HG02623 (cell line): Measurements from ENCODE around the gene DSCAM.

Source experiments
- ATAC-seq: cut with Tn5 transposase; IDR thresholded peaks from one replicate; pipeline ENCODE4 v1.9.1; 2021; ENCODE audit warnings: moderate library complexity; ENCODE audit not compliant: unreplicated experiment

The DSCAM gene

DNA sequence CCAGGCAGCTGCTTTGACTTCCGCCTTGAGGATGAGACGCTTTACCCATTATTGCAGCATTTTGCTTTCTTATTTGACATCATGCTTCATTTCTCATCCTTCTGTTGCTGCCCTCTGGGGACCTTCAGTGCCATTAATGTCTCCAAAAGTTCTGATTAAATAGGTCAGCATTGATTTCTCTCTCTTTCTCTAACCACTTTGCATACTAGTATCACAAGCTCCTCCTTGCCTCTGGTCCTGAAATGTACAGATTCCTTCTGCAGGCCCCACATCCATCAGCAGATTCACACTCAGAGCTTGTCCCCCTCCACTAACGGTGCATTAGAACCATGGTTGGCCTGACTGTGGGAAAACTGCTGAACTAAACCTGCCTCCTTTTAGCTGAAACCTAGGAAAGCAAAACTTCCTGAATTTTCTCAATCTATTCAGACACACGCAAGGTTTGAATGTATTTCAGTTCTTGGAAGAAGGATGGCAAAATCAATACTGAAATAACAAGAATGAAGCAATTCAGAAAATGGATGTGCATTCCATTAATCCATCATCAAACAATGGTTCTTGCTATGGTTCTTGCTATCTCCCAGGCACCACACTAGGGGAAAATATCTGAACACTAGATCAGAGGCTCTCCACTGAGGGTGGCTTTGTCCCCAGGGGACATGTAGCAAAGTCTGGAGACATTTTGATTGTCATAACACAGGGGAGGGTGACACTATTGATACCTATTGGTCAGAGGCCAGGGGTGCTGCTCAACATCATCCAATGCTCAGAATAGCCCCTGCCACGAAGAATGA, 825.2 kb downstream of the DSCAM start:
- ATAC-seq: no peak

GRCh38 chr21:40020651-40021050, 826.3 kb downstream of the DSCAM start:
- no peak for ATAC-seq

- no peak for ATAC-seq
Observed at GRCh38 chr21:40018871-40019475, 828.0 kb downstream of the DSCAM start.

GRCh38 chr21:40016667-40017066, 830.3 kb downstream of the DSCAM start:
- ATAC-seq: no peak

- ATAC-seq: no peak
Observed at GRCh38 chr21:40016234-40016633, 830.7 kb downstream of the DSCAM start.

DNA sequence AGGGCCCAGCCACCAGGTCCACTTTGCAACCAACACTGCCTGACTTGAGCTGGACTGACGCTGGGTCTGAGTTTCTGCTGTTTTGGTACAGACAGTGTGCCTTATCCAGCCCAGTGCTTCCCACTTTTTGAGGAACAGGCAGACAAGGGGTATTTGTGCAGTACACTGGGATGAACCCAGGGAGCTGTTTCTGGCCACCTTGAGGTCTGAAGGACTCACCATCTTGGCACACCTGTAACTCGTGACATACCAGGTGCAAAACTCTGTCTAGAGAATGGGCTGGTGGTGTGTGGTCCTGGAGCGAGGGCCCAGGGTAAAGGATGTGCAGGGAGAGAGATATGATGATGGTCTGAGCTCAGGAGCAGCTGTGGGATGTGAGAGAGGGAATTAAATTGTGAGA, 831.1 kb downstream of the DSCAM start:
- ATAC-seq: no peak

GRCh38 chr21:40014394-40014793, 832.6 kb downstream of the DSCAM start:
- ATAC-seq: no peak

DNA sequence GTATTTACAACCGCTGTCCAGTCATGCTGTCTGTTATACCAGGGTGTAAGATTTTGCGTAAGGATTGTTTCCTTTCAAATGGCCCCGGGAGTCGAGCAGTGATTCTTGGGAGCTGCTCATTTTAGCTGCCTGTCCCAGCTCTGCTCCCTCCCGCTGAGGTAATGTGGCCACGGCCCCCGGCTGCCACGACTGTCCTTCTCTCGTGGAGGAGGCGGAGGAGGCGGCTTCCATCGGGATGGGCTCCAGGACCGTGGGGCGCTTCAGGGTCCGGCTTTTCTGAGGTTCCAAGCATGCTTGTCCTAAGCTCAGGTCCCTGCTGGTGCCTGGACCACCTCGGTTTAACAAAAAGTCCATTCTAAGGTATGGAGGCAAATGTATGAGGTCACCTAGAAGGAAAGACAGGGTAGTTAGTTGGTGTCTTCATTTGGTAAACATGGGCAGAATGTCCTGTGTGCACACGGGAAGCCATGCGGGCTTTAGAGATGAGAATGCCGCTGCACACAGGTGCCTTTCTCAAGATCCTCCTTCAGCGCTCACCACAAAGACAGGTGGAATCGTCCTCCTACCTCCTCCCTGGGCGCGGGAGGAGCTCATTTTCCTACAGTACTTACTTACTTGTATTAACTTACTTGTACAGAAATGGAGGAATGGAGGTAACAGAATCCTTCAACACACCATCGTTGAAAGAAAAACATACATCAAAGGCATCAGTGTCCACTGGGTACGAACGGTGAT, 833.8 kb downstream of the DSCAM start:
- ATAC-seq: no peak

DNA sequence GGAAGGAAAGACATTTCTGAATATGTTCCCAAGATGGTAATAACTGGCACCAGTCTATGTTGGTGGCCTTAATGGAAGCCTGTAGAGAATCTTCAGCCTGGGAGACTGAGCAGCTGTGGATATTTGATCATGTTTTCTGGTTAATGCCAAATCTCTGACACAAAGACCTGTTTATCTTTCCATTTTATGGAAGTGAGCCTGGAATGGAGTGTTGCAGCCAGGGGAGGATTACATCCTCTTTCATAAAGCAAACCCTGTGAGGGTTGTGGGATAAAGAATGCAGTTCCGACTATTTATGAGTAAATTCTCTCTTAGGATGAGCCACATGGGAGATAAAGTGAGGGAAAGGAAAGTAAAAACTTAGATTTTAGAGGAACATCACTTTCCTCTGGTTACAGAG, 835.6 kb downstream of the DSCAM start:
- ATAC-seq: no peak

GRCh38 chr21:40002978-40003377, 844.0 kb downstream of the DSCAM start:
- ATAC-seq: no peak

- no peak for ATAC-seq
Observed at GRCh38 chr21:39984286-39984991, 862.5 kb downstream of the DSCAM start.

DNA sequence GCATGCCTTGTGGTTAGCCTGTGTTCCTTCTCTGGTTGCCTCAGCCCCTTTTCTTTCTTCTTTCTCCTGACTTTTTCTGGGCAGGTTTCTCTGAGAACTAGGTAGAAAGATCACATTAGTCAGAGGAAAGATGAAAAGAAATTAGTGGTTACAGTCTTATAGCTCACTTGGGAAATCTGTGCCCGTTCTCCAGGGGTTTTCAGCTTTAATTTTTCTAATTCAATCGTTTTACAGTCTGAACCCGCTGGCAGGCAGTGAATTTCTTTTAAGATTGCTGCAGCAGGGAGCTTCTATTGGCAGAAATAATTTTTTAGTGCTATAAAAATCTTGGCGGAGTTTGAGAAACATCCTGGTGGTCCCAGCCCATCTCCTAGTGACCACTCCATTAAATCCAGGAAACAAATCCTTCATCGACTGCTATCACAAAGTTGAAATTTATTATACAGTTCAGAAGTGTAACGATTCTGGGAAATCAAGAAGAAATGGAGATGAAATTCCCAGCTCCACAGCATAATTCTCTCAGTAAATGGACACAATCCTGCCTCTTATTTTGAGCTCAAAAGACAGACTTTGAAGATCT, 866.6 kb downstream of the DSCAM start:
- ATAC-seq: no peak

GRCh38 chr21:39979321-39979720, 867.6 kb downstream of the DSCAM start:
- ATAC-seq: no peak

- ATAC-seq: no peak
Observed at GRCh38 chr21:39976800-39977199, 870.2 kb downstream of the DSCAM start.

DNA sequence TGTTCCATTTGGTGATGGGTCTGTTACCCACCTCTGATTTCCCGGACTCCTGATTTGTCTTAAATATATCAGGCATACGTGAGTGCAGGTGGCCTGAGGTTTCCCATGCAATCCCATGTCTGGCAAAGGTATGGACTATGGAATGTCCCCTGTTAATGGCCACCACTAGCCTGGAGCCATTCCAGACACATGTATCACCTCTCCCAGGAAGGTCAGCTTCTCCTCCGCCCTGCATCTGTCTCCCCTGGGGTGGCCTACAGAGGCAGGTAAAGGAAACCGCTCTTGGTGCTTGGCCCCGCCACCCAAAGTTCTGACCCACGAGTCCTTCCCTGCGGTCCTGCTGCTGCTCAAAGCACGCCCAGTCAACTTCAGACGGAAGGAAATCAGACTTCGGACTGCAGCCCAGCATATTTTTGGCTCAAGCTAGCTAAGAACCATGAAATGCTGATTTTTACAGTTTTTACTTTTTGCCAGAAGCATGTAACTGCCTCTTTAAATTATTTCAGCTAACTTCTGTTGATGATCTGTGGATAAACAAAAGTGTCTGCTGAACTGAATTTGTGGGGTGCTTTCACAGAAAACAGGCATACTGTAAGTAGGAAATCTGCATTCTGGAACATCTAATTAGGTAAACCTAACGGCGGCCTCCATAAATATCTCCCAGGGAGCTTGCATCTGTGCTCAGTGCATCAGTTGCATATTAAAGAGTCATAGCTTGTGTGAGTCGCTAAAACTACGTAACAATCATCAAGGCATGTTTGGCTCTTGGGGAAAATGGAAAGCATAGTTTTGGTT, 873.8 kb downstream of the DSCAM start:
- ATAC-seq: no peak

DNA sequence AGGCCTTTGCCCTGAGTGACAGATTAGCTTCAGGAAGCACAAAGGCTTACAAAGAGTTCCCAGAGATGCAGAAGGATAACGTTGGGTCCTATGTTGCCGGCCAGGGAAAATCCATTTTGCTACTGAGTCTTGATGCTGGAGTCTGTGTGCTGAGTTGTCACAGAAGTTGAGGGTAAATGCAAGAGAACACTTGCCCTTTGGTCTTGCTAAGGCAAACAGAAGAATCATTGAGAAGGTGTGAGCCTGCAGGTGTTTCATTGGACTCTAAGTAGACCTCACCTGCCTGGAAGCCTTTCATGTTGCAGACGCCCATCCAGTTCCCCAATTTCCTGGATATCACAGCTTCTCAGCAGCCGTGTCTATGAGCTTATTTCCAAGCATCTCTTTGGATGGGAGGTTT, 874.5 kb downstream of the DSCAM start:
- no peak for ATAC-seq

GRCh38 chr21:39971956-39972355, 875.0 kb downstream of the DSCAM start:
- ATAC-seq: no peak

GRCh38 chr21:39969691-39970364, 877.1 kb downstream of the DSCAM start:
- no peak for ATAC-seq

DNA sequence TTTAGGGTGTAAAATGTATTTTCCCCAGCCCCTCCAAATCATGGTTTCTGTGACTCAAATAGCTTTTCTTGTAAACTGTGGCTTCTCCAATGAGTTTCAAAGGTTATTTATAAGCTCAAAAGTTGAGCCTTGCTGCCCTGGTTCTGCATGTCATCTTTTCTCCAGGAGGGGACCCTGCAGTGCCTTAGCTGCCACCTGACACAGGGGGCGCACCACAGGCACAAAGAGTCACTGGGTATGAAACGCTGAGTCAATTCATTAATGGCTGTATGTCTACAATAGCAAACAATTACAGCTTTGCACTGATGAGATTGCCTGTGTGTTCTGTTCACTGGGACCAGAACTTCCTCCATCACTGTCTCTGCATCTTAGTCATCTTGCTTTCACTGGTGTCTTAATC, 878.9 kb downstream of the DSCAM start:
- no peak for ATAC-seq

- ATAC-seq: no peak
Observed at GRCh38 chr21:39966786-39967185, 880.2 kb downstream of the DSCAM start.
